Epithelial cell of proximal tubule (primary cell): Measurements from ENCODE around the gene MLLT3. TPM values are rescaled to one million over a fixed set of nuclear protein-coding genes. Genes with fewer than 3 reads are reported as not detected.

Experiments
- DNase-seq: peaks from one replicate; pipeline ENCODE4 v3.0.0-alpha.2; 2011; ENCODE audit warnings: low read depth
- H3K4me3 ChIP-seq: 2 replicates; pipeline ENCODE4 v1.5.1; 2011; ENCODE audit warnings: low read depth, mild to moderate bottlenecking, low read length
- total RNA-seq: library from RNA; depleted of rRNA; stranded (reverse); fragments of >200 nt; gene quantifications from 2 replicates; pipeline ENCODE4 v1.2.3, GENCODE V29; 2015
- TF ChIP-seq, protein P1 (sequence below): conservative IDR thresholded peaks from 2 replicates; pipeline ENCODE4 v1.5.1; 2012; ENCODE audit warnings: low read depth, mild to moderate bottlenecking, low read length

The MLLT3 gene
- total RNA-seq, 1 donor from 2014 or later, result 29.3 TPM

DNA sequence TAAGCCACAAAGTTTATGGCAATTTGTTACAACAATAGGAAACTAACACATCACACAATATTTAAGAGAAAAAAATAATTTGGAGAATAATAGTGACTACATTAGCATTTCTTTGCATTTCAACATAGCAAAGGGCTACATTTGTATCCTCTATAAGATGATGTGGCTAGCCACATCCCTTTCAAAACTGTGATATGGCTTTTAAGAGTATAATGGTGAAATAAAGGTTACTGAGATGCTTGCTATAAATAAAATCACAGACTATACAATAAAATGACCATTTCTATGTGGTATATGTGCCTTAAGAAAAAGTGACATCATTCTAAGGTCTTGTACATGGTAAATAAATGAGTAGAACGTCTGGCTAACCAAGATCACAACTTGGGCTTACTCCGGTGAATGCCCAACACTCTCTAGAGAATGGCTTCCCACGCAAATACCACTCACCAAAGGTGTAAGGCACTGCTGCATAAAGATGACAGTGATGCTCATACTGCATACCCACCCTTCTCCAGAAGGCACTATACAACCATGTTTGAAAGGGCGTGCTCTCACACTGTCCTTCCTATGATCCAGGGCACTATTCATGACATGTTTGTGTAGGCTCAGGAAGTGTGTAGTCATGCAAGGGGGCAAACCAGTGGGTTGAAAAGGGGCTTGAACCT lies 286.5 kb downstream of the MLLT3 start:
- TF ChIP-seq, protein P1, sequence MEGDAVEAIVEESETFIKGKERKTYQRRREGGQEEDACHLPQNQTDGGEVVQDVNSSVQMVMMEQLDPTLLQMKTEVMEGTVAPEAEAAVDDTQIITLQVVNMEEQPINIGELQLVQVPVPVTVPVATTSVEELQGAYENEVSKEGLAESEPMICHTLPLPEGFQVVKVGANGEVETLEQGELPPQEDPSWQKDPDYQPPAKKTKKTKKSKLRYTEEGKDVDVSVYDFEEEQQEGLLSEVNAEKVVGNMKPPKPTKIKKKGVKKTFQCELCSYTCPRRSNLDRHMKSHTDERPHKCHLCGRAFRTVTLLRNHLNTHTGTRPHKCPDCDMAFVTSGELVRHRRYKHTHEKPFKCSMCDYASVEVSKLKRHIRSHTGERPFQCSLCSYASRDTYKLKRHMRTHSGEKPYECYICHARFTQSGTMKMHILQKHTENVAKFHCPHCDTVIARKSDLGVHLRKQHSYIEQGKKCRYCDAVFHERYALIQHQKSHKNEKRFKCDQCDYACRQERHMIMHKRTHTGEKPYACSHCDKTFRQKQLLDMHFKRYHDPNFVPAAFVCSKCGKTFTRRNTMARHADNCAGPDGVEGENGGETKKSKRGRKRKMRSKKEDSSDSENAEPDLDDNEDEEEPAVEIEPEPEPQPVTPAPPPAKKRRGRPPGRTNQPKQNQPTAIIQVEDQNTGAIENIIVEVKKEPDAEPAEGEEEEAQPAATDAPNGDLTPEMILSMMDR, result no peak
- no peak overlapping the region for H3K4me3 ChIP-seq
- DNase-seq, result no peak

DNA sequence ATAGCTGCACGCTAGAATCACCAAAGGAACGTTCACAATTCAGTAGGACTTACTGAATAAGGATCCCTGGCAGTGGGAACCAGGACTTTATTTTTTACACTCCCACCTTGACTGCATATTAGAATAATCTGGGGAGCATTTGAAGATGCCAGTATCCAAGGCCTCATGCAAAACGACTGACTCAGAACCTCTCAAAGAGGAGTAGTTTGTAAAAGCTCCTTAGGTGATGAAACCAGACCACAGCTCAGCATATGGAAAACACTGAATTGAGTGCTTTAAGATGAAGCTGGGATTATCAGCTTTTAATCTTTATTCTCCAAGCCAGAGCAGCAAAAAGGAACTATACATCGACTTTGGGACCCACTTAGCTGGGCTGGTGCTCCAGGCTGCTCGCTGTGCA lies 288.3 kb downstream of the MLLT3 start:
- no peak for DNase-seq
- TF ChIP-seq, protein P1, result no peak
- H3K4me3 ChIP-seq, result no peak overlapping the region

DNA sequence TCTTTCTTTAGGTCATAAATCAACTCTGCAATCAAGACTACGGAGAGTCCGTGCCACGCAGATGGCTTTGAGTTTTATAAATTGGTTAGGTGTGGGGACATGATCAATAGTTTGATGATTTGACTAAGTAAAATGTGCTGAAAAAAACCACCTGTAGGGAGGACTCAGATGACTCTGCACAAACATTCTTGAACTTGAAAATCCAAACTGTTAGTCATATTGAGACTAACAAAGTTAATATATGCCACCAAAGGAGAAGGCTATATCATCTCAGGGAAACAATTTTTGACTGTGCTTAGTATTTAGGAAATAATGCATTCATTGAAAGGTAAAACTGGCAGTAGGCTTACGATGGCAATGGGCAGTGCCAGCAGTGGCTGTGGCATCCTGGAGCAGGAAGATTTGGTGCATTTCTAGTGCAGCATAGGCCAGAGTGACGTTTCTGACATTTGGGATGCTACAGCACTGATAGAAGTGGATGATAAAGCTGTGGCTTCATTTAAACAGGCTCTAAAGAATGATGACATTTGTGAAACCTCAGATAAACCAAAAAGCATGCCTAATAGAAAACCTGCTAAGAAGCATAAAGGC lies 291.1 kb downstream of the MLLT3 start:
- no peak for DNase-seq
- TF ChIP-seq, protein P1, result no peak
- no peak overlapping the region for H3K4me3 ChIP-seq

DNA sequence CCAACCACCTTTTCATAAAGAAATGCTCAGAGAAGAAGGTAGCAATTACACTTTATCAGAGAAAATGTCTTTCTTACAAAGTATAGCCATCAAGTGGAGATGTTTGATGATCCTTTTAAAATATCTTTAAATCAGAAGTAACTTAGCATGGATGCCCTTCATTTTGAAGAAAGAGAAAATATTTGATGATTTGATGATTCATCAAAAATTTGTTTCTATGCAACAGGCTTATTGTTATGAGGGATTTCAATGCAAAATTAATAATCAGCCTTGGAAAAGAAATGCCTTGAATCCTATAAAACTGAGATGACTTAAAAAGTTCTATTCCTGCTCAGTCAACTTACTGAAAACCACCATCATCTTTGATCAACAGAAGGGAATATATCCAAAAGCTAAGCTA lies 291.6 kb downstream of the MLLT3 start:
- H3K4me3 ChIP-seq, result no peak overlapping the region
- TF ChIP-seq, protein P1, result no peak
- DNase-seq, result no peak

DNA sequence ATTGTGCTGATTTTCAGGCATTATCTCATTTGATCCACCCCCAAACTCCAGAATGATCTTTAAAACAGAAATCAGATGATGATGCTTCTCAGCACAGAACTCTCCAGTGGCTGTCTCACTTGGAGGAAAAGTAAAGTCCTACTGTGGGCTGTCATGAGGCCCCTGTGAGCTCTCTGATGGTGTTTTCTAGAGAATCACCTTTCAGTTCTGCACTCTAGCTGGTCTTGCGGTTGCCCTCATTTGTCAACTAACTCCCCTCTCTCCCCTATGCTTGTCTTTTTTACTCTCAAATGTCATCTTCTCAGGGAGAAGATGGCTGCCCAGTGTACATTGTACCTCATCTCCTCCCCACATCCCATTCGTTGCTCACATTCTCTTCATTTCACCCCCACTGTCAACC lies 295.8 kb downstream of the MLLT3 start:
- no peak overlapping the region for H3K4me3 ChIP-seq
- TF ChIP-seq, protein P1, result no peak
- no peak for DNase-seq

DNA sequence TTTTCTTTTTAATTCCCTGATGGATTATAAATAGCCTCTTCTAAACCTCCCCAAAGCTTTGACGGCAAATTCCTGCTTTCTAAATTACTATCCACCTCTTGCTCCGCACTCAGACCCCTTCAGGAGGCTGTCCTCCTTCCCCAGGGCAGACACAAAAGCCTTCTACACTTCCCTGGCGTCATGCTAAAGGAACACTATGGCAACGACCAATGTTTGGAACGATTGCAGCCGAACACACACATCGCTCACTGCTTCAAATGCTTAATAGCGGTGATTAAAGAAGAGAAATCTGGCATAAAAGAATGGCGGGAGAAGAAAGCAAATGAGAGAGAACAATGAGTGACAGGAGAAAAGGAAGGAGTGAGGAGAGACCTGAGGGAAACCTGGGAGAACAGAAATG lies 297.3 kb downstream of the MLLT3 start:
- TF ChIP-seq, protein P1, result no peak
- DNase-seq, result no peak
- H3K4me3 ChIP-seq, result no peak overlapping the region

DNA sequence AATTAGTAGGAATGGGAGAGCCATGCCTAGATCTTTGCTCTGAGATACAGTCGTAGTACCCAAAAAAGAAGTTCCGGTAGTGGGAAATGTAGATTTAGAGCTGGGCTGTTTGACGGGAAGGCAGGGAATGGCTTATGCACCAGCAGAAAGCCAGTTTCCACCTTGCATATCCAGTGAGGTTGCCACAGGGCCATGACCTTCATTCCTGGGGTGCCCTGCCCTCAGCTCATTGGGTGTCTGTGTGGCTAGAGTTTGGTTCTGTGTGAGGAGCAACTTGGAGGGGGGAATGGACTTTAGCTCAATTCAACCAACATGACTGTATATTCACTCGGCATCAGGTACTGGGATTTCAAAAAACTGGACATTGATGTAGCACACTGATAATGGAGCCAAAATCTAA lies 300.1 kb downstream of the MLLT3 start:
- no peak overlapping the region for H3K4me3 ChIP-seq
- TF ChIP-seq, protein P1, result no peak
- DNase-seq, result no peak
